Measurements from ENCODE around the gene SPATA1.
"Not testable (repeated sequence)": the region's sequence is repeated elsewhere in the genome, so short reads cannot be mapped to it uniquely, and the experiment has no call there.

The SPATA1 gene

GRCh38 chr1:84584126-84584525 is 77.9 kb downstream of the SPATA1 start:
- H4K20me1 ChIP-seq, result no peaks in the 10 kb centered on the region
- no peak overlapping the region for H3K27ac ChIP-seq
- no peak overlapping the region for H3K4me2 ChIP-seq
- H3K36me3 ChIP-seq, result no peaks in the 10 kb centered on the region
- peaks cover 14% of the 10 kb centered on the region for H3K9me3 ChIP-seq
- no peak overlapping the region for H3K4me3 ChIP-seq
- H3K9ac ChIP-seq, result no peak overlapping the region
- peaks cover 7% of the 10 kb centered on the region; the same call in 1 of the 2 replicates for H3K4me1 ChIP-seq
- no peak for TF ChIP-seq Cebpa-rat (IDR thresholded peaks at IDR 0.05)
- H3K27me3 ChIP-seq, result no peaks in the 10 kb centered on the region

DNA sequence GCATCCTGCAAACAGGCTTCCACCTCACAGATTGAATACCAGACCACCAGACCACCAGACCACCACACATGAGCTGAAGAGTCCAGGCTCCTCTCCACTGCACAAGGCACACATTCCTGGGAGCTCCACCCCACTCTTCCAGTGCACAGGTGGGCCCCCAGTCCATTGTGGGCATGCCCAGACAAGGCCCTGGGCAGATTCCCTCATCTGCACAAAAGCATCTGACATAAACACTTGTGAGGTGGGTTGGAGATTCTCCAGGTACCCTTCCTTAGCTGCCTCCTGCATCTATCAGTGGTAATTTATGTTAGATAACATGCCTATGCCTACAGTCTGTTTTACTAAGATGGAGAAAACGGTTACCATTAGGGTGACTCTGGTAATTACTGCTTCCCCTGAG is 79.6 kb downstream of the SPATA1 start:
- H4K20me1 ChIP-seq, result no peaks in the 10 kb centered on the region
- H3K9me3 ChIP-seq, result peaks cover 14% of the 10 kb centered on the region

GRCh38 chr1:84587099-84587498 is 80.9 kb downstream of the SPATA1 start:
- no peaks in the 10 kb centered on the region for H3K36me3 ChIP-seq
- TF ChIP-seq Cebpa-rat (IDR thresholded peaks at IDR 0.05), result no peak
- peaks cover 14% of the 10 kb centered on the region for H3K9me3 ChIP-seq
- no peak overlapping the region for H3K4me2 ChIP-seq
- H3K9ac ChIP-seq, result no peak overlapping the region
- H3K27ac ChIP-seq, result no peak overlapping the region
- no peak overlapping the region for H3K4me3 ChIP-seq
- peaks cover 7% of the 10 kb centered on the region; the same call in 1 of the 2 replicates for H3K4me1 ChIP-seq
- H4K20me1 ChIP-seq, result no peaks in the 10 kb centered on the region
- no peaks in the 10 kb centered on the region for H3K27me3 ChIP-seq

More for the DNA sequence above, 79.6 kb downstream of the SPATA1 start:
- no peak overlapping the region for H3K27ac ChIP-seq
- no peaks in the 10 kb centered on the region for H3K36me3 ChIP-seq
- no peak overlapping the region for H3K4me3 ChIP-seq
- no peak overlapping the region for H3K9ac ChIP-seq
- no peaks in the 10 kb centered on the region for H3K27me3 ChIP-seq
- no peak overlapping the region for H3K4me2 ChIP-seq
- peaks cover 7% of the 10 kb centered on the region; the same call in 1 of the 2 replicates for H3K4me1 ChIP-seq
- TF ChIP-seq Cebpa-rat (IDR thresholded peaks at IDR 0.05), result no peak

- not testable (repeated sequence) for H3K4me1 ChIP-seq, H3K4me2 ChIP-seq, H3K27me3 ChIP-seq, H3K36me3 ChIP-seq, H4K20me1 ChIP-seq, H3K27ac ChIP-seq, H3K4me3 ChIP-seq, H3K9ac ChIP-seq
- peaks cover 11% of the 10 kb centered on the region for H3K9me3 ChIP-seq
Observed at GRCh38 chr1:84594959-84595358, 88.8 kb downstream of the SPATA1 start.

GRCh38 chr1:84597011-84597410 is 90.8 kb downstream of the SPATA1 start:
- Histone ChIP-seq H3K27ac (no peak overlapping the region), H3K4me2 (no peak overlapping the region), H3K9ac (no peak overlapping the region), H3K4me3 (no peak overlapping the region), H3K4me1 (no peaks in the 10 kb centered on the region), H3K36me3 (no peaks in the 10 kb centered on the region), H4K20me1 (no peaks in the 10 kb centered on the region), H3K9me3 (peaks cover 11% of the 10 kb centered on the region), H3K27me3 (no peaks in the 10 kb centered on the region)
- no peak for TF ChIP-seq Cebpa-rat (IDR thresholded peaks at IDR 0.05)

- Histone ChIP-seq H3K4me2 (no peak overlapping the region), H3K4me3 (no peak overlapping the region), H3K27me3 (no peaks in the 10 kb centered on the region), H3K27ac (no peak overlapping the region), H3K9ac (no peak overlapping the region), H4K20me1 (no peaks in the 10 kb centered on the region), H3K9me3 (peaks cover 8% of the 10 kb centered on the region), H3K4me1 (no peaks in the 10 kb centered on the region), H3K36me3 (no peaks in the 10 kb centered on the region)
- no peak for TF ChIP-seq Cebpa-rat (IDR thresholded peaks at IDR 0.05)
Observed at GRCh38 chr1:84598418-84598817, 92.2 kb downstream of the SPATA1 start.

- H3K4me2 ChIP-seq, result no peak overlapping the region
Observed at GRCh38 chr1:84598846-84599741, 92.9 kb downstream of the SPATA1 start.

DNA sequence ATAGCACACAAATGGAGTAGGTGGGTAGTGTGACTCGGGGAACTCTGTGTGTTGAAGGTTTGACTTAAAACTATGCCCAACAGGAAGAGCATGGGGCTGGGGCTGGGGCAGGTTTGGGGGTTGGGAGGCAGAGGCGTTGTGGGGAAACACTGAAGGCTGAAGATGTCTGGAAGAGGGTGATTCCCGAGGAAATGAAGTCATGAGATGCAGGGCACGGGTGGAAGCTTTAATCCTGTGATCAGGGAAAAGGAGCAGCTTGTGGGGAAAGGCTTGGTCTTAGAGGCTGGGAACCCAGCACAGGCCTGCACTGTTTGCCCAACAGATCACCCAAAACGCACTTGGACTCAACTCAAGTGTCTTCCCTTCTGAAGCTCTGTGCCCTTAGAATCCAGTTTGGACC is 94.6 kb downstream of the SPATA1 start:
- Histone ChIP-seq H3K27me3 (no peaks in the 10 kb centered on the region), H3K27ac (no peak overlapping the region), H3K9ac (no peak overlapping the region), H3K4me1 (no peaks in the 10 kb centered on the region), H4K20me1 (no peaks in the 10 kb centered on the region), H3K4me2 (no peak overlapping the region), H3K36me3 (no peaks in the 10 kb centered on the region), H3K9me3 (peaks cover 20% of the 10 kb centered on the region), H3K4me3 (no peak overlapping the region)
- TF ChIP-seq Cebpa-rat (IDR thresholded peaks at IDR 0.05), result no peak

More at GRCh38 chr1:84598846-84599741, 92.9 kb downstream of the SPATA1 start:
- TF ChIP-seq Cebpa-rat (IDR thresholded peaks at IDR 0.05), result no peak
- Histone ChIP-seq H3K27ac (no peak overlapping the region), H3K27me3 (no peaks in the 10 kb centered on the region), H3K4me1 (no peaks in the 10 kb centered on the region), H3K9me3 (peaks cover 4% of the 10 kb centered on the region), H3K4me3 (no peak overlapping the region), H4K20me1 (no peaks in the 10 kb centered on the region), H3K36me3 (no peaks in the 10 kb centered on the region), H3K9ac (no peak overlapping the region)

GRCh38 chr1:84603223-84603622 is 97.0 kb downstream of the SPATA1 start:
- Histone ChIP-seq H4K20me1 (no peaks in the 10 kb centered on the region), H3K36me3 (no peaks in the 10 kb centered on the region), H3K4me2 (no peak overlapping the region), H3K27me3 (no peaks in the 10 kb centered on the region), H3K4me1 (no peaks in the 10 kb centered on the region), H3K9ac (no peak overlapping the region), H3K4me3 (no peak overlapping the region), H3K27ac (no peak overlapping the region), H3K9me3 (peaks cover 38% of the 10 kb centered on the region)
- no peak for TF ChIP-seq Cebpa-rat (IDR thresholded peaks at IDR 0.05)

DNA sequence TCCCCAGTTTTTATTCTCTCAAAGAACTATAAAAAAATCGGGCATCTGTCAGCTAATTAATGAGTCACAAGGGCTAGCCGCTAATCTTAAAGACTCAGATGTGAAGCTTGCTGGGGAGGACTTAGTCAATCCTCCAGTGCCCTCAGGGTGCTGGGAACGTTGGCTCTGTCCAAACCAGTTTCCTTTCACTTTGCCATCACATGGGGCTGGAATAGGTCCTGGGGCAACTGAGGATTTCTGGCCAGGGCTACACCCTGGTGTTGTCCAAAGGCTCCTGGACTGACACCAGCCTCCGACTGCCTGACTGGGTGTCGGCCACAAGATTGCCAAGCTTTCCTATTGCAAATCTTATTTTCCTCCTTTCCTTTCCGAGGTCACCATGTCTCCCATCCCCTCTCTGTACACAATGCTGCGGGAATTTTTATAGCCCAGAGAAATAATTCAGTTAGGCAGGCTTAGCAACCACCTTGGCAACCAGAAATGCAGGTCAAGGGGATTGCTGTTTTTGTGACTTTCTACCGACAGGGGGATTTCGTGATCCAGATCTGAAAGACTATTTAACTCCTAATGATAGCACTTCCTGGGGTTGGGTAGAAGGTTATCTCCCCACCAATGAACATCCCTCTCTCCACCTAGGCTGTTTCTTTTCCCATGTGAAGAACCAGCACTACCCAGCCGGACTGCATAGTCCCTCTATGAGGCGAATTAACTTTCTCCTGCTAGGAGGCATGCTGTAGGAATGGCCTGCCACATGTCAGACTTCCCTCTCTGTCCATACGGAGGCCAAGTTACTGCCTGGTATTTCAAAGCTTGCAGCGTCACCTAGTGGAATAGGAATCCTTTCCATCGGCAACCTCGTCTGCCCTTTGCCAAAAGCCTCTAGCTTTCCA is 98.0 kb downstream of the SPATA1 start:
- Histone ChIP-seq H3K27ac (no peak overlapping the region), H3K4me1 (no peaks in the 10 kb centered on the region), H3K4me2 (no peak overlapping the region), H3K9ac (no peak overlapping the region), H3K27me3 (no peaks in the 10 kb centered on the region), H3K9me3 (peaks cover 38% of the 10 kb centered on the region), H3K36me3 (no peaks in the 10 kb centered on the region), H4K20me1 (no peaks in the 10 kb centered on the region), H3K4me3 (no peak overlapping the region)
- no peak for TF ChIP-seq Cebpa-rat (IDR thresholded peaks at IDR 0.05)
